ENCODE data around the gene GCSH. TPM values are rescaled to one million over a fixed set of nuclear protein-coding genes. Genes with fewer than 3 reads are reported as not detected.

Gene GCSH
- total RNA-seq: 10 to 100 TPM in 1 of 2 donors, 1 to 10 TPM in 1; 7.6 to 27.5 TPM

DNA sequence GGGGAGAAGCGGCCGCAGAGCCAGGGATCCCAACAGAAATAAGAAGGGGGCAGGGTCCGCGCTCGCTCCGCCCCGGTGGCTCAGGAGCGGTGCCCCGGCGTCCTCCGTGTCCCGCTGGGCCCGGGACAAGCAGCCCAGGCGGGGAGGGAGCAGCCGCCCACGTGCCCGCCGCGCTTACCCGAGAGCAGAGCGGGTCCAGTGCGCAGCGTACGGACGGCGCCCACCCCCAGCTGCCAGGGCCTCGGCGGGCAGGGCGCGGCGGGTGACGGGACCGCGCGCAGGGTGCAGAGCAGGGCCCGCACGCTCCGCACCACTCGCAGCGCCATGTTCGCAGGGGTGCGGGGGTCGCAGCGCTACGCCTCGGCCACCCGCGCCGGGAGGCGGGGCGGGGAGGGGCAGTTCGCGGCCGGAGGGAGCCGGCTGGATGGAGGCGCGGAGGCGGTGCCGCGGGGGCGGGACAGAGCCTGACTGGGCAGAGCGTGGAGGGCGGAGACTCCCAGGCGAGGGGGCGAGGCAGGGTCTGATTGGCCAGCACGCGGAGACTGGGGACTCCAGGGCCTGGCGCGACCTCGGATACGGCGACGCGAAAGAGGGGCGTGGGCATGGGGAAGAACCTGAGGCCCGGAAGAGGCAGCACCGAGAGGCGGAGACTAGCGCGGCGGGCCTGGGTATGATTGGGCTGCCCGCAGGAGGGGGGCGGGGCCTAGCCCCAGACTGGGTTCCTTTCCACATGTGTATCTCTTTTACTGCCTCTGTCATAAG lies at the start of gene GCSH:
Gene GCSH (minus strand): TSS at position 443 of the 762 bp plus-strand sequence. CDS start 117 bp downstream, at position 326.
- intact Hi-C loops (cut with DNase I): loop anchor here (1.0 to 10.0 kb wide), 3 partner anchors 19 to 219 kb away; partner anchors contain the start of genes C16orf46, CENPN, CMC2 and GAN
- under 1% methylated on average over 44 of the region's 83 CpGs for WGBS

DNA sequence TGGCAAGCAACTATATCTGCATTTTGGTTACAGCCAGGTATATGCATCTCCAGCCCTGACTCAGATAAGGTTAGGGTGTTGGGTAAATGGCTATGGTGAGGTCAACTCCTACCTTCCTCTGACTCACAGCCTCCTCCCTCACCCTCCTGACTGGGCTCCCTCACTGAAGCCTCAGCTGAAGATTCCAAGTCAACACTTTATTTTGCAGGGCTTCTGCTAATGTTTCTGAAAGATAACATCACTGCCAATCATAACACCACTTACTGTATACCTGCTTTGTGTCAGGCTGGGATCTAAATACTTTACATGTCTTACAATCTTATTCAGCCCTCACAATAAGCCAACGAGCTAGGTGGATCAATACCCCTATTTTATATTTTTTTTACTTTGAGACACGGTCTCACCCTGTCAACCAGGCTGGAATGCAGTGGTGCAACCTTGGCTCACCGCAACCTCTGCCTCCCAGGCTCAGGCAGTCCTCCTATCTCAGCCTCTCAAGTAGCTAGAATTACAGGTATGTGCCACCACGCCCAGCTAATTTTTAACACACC lies 47.8 kb upstream of the GCSH start:
- no peaks in the 10 kb centered on the region for H3K27me3 ChIP-seq (replicated peaks; ENCODE audit: insufficient read depth)
- H3K27ac ChIP-seq: no peak overlapping the region
- H3K4me1 ChIP-seq (replicated peaks): no peaks in the 10 kb centered on the region
- no peaks in the 10 kb centered on the region for H3K9me3 ChIP-seq
- no peaks in the 10 kb centered on the region for H3K36me3 ChIP-seq
- no peak for DNase-seq (ENCODE audit: low spot score)
- TF ChIP-seq, protein P1, sequence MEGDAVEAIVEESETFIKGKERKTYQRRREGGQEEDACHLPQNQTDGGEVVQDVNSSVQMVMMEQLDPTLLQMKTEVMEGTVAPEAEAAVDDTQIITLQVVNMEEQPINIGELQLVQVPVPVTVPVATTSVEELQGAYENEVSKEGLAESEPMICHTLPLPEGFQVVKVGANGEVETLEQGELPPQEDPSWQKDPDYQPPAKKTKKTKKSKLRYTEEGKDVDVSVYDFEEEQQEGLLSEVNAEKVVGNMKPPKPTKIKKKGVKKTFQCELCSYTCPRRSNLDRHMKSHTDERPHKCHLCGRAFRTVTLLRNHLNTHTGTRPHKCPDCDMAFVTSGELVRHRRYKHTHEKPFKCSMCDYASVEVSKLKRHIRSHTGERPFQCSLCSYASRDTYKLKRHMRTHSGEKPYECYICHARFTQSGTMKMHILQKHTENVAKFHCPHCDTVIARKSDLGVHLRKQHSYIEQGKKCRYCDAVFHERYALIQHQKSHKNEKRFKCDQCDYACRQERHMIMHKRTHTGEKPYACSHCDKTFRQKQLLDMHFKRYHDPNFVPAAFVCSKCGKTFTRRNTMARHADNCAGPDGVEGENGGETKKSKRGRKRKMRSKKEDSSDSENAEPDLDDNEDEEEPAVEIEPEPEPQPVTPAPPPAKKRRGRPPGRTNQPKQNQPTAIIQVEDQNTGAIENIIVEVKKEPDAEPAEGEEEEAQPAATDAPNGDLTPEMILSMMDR (IDR thresholded peaks at IDR 0.05): no peak
- no peak for TF ChIP-seq POLR2AphosphoS5 (IDR thresholded peaks at IDR 0.05)
- TF ChIP-seq POLR2A (IDR thresholded peaks at IDR 0.05): no peak
- intact Hi-C loops (cut with DNase I): no loop called here
- H3K4me3 ChIP-seq: no peak overlapping the region
- 62% methylated on average over 4 of the region's 4 CpGs for WGBS

More for the DNA sequence above, at the start of gene GCSH:
- Histone ChIP-seq H3K27ac (peak within 1 kb of the TSS; percentile 74 to 84), H3K9me3 (no peaks in the 10 kb centered on the region), H3K27me3 (replicated peaks; ENCODE audit: insufficient read depth) (no peaks in the 10 kb centered on the region), H3K36me3 (no peaks in the 10 kb centered on the region), H3K4me1 (replicated peaks) (no peaks in the 10 kb centered on the region), H3K4me3 (peak within 1 kb of the TSS; percentile 74 to 76)
- DNase-seq (ENCODE audit: low spot score): peak; percentile 100
- TF ChIP-seq POLR2A (IDR thresholded peaks at IDR 0.05): peak; percentile 7
- peak; percentile 93 for TF ChIP-seq POLR2AphosphoS5 (IDR thresholded peaks at IDR 0.05)
- TF ChIP-seq, protein P1 (IDR thresholded peaks at IDR 0.05): no peak

DNA sequence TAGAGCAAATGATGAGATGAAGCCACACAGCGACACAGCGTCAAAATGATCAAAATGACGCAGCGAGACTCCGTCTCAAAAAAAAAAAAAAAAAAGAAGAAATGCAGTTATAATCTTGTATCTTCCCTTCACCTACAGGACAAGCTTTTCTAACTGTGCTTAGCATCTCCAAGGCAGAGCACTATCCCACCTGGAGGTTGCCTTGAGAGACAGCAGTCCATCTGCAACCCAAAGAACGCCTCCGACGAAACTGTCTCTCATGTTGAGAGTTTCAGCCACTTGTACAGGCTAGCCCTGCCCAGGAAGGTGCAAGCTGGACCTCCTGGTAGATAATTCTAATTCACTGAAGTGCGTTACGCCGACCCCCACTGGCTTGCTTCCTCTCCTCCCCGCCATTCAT lies 46.7 kb upstream of the GCSH start:
- no peaks in the 10 kb centered on the region for H3K4me1 ChIP-seq (replicated peaks)
- H3K27me3 ChIP-seq (replicated peaks; ENCODE audit: insufficient read depth): no peaks in the 10 kb centered on the region
- 82% methylated on average over 12 of the region's 12 CpGs for WGBS
- intact Hi-C loops (cut with DNase I): no loop called here
- H3K4me3 ChIP-seq: no peak overlapping the region
- no peak for TF ChIP-seq POLR2AphosphoS5 (IDR thresholded peaks at IDR 0.05)
- TF ChIP-seq POLR2A (IDR thresholded peaks at IDR 0.05): no peak
- TF ChIP-seq, protein P1 (IDR thresholded peaks at IDR 0.05): no peak
- no peak overlapping the region for H3K27ac ChIP-seq
- H3K36me3 ChIP-seq: no peaks in the 10 kb centered on the region
- DNase-seq (ENCODE audit: low spot score): no peak
- H3K9me3 ChIP-seq: no peaks in the 10 kb centered on the region

DNA sequence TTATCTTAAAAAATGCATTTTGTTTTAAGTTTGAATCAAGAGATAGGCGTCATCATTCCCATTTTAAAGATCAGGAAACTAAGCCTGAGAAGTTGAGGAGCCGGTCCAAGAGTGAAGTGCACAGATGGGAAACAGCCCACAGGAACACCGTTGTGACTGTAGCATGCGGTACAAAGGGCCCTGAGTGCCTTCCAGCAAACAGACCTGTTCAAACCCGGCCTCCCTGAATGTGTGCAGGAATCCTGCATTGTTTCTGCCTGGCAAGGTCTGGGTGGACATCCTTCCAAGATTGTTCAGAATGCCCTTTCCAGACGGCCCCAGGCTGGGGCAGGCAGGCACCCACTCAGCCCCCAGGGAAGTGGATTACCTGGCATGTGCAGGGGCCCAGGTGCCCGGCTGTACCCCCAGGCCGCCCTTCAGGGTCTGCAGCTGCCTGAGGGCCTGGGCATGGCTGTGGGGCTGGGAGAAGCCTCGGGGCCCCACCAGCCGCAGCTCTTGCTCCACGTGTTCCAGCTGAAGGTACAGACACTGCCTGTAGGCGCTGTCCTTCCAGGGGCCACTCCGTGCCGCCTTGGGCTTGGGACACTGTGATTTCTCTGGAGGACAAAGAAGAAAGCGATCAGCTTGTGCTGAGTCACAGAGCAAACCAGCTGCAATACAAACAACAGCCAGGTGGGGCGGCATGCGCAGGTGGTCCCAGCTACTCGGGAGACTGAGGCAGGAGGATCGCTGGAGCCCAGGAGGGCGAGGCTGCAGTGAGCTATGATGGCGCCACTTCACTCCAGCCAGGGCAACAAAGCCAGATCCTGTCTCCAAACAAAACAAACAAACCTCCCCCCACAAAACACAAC lies 45.0 kb upstream of the GCSH start:
- WGBS: 75% methylated on average over 15 of the region's 21 CpGs
- intact Hi-C loops (cut with DNase I): no loop called here
- Histone ChIP-seq H3K4me3 (no peak overlapping the region), H3K27ac (no peak overlapping the region), H3K27me3 (replicated peaks; ENCODE audit: insufficient read depth) (no peaks in the 10 kb centered on the region), H3K4me1 (replicated peaks) (no peaks in the 10 kb centered on the region), H3K9me3 (no peaks in the 10 kb centered on the region), H3K36me3 (no peaks in the 10 kb centered on the region)
- DNase-seq (ENCODE audit: low spot score): no peak
- TF ChIP-seq POLR2AphosphoS5 (IDR thresholded peaks at IDR 0.05) (no peak), POLR2A (IDR thresholded peaks at IDR 0.05) (no peak)
- TF ChIP-seq, protein P1 (IDR thresholded peaks at IDR 0.05): no peak
